SW 1271 (cell line): ENCODE data around the gene NHEJ1.
A peak's percentile ranks its signal among the peaks of the same experiment; 100 is the strongest.

Experiments used
- DNase-seq, 2 experiments: peaks; one replicate each; lab custom pipeline; 2025; lab: John Stamatoyannopoulos, UW

NHEJ1 gene

GRCh38 chr2:219167997-219168396 is 7.4 kb upstream of the NHEJ1 start:
- DNase-seq, result no peak

GRCh38 chr2:219165058-219165911 is 4.7 kb upstream of the NHEJ1 start:
- no peak for DNase-seq

- no peak for DNase-seq
Observed at GRCh38 chr2:219163156-219163555, 2.5 kb upstream of the NHEJ1 start.

GRCh38 chr2:219161097-219161496 is 482 bp upstream of the NHEJ1 start:
- no peak for DNase-seq

- DNase-seq, result no peak
Observed at GRCh38 chr2:219159771-219160185, 837 bp downstream of the NHEJ1 start.

GRCh38 chr2:219158586-219158985 is 2.0 kb downstream of the NHEJ1 start:
- no peak for DNase-seq

GRCh38 chr2:219158025-219158424 is 2.6 kb downstream of the NHEJ1 start:
- DNase-seq, result no peak

- no peak for DNase-seq
Observed at GRCh38 chr2:219157396-219157795, 3.2 kb downstream of the NHEJ1 start.

GRCh38 chr2:219155054-219155644 is 5.5 kb downstream of the NHEJ1 start:
- peak; percentile 25 to 69 for DNase-seq

- no peak for DNase-seq
Observed at GRCh38 chr2:219149667-219150066, 10.9 kb downstream of the NHEJ1 start.

- no peak for DNase-seq
Observed at GRCh38 chr2:219142329-219142728, 18.3 kb downstream of the NHEJ1 start.

GRCh38 chr2:219140722-219141121 is 19.9 kb downstream of the NHEJ1 start:
- DNase-seq, result no peak

GRCh38 chr2:219133976-219134375 is 26.6 kb downstream of the NHEJ1 start:
- DNase-seq, result no peak

GRCh38 chr2:219131744-219132143 is 28.9 kb downstream of the NHEJ1 start:
- DNase-seq, result no peak

GRCh38 chr2:219131327-219131726 is 29.3 kb downstream of the NHEJ1 start:
- DNase-seq, result no peak

- no peak for DNase-seq
Observed at GRCh38 chr2:219129589-219129988, 31.0 kb downstream of the NHEJ1 start.

GRCh38 chr2:219128396-219128795 is 32.2 kb downstream of the NHEJ1 start:
- no peak for DNase-seq

- no peak for DNase-seq
Observed at GRCh38 chr2:219127037-219127635, 33.5 kb downstream of the NHEJ1 start.

GRCh38 chr2:219126555-219126954 is 34.1 kb downstream of the NHEJ1 start:
- no peak for DNase-seq

- DNase-seq, result no peak
Observed at GRCh38 chr2:219125886-219126270, 34.7 kb downstream of the NHEJ1 start.

GRCh38 chr2:219125225-219125885 is 35.3 kb downstream of the NHEJ1 start:
- no peak for DNase-seq

GRCh38 chr2:219124381-219125110 is 36.1 kb downstream of the NHEJ1 start:
- no peak for DNase-seq
